ENCODE results near the gene LCN15. TPM values are rescaled to one million over a fixed set of nuclear protein-coding genes. Genes with fewer than 3 reads are reported as not detected.

LCN15 gene
- total and polyA plus RNA-seq, 10 donors = 0.35 TPM; not detected in 9

DNA sequence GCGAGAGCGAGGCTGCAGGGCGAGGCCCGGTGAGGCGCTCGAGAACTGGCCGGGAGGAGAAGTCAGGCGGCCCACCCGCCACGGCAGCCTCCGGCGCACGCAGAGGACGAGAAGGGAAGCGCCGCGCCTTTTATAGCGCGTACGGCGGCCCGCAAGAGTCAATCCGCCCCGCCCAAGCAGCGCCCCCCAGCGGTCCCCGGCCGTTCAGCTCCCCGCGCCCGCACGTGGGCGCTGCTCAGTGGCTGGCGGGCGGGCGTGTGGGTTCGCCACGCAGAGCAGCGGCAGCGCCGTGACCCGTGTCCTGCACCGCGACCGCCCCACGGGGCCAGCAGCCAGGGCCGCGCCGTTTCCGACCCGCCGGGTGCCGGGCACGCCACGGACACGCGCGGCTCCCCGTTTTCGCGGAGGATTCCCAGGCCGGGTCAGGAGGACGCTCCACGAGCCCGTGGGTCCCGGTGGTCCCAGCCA lies 36.2 kb downstream of the LCN15 start:
- Histone ChIP-seq H3K9me3 (no peaks in the 10 kb centered on the region), H3K4me1 (peaks cover 17 to 66% (median 55%) of the 10 kb centered on the region in 6 donors), H3K27me3 (replicated peaks in 1 of 7) (peaks cover 0 to 10% (median 0%) of the 10 kb centered on the region in 7 donors), H3K4me3 (peak overlapping the region; percentile 77 to 97 (median 88)), H3K27ac (peak overlapping the region; percentile 58 to 90 (median 82)), H3K36me3 (peaks cover 6 to 37% (median 31%) of the 10 kb centered on the region in 6 donors)
- WGBS, 5 donors = 0 to 1% (median 0%) methylated on average over 9 to 66 of the region's 66 CpGs
- TF ChIP-seq, protein P1, sequence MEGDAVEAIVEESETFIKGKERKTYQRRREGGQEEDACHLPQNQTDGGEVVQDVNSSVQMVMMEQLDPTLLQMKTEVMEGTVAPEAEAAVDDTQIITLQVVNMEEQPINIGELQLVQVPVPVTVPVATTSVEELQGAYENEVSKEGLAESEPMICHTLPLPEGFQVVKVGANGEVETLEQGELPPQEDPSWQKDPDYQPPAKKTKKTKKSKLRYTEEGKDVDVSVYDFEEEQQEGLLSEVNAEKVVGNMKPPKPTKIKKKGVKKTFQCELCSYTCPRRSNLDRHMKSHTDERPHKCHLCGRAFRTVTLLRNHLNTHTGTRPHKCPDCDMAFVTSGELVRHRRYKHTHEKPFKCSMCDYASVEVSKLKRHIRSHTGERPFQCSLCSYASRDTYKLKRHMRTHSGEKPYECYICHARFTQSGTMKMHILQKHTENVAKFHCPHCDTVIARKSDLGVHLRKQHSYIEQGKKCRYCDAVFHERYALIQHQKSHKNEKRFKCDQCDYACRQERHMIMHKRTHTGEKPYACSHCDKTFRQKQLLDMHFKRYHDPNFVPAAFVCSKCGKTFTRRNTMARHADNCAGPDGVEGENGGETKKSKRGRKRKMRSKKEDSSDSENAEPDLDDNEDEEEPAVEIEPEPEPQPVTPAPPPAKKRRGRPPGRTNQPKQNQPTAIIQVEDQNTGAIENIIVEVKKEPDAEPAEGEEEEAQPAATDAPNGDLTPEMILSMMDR (IDR thresholded peaks at IDR 0.05 in 8 of 11, conservative IDR thresholded peaks at IDR 0.05 in 3 of 11) = peak; percentile 92 to 98 (median 97)
- TF ChIP-seq POLR2A (IDR thresholded peaks at IDR 0.05) (peak; percentile 98 to 99 (median 99)), POLR2AphosphoS5 (IDR thresholded peaks at IDR 0.05) (peak; percentile 100)
- intact Hi-C loops (cut with DNase I; ENCODE audit: low total_unique reads) = no loop called here
- peak; percentile 96 for DNase-seq

DNA sequence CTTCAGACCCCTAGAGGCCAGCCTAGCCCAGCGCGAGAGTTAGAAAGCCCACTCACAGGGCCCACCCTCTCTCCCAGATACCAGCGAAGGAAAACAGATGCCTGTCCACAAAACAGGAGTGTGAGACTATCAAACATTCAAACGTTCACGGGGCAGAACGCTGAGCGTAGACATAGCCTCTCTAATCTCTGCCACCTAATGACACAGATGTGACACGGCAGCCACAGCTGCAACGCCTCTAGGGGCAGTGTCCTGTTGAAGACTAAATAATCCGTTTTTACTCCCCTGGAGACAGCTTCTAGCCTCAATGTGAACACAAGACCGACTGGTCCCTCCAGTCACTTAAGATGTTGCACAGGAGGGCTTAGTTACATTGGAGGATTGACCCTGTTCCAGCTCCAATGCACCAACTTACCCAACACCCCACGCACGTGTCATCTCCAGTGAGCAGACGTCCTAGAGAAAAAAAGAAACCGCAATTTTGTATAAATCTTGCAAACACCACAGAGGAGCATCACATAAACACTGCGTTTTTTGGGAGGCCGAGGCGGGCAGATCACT lies 37.6 kb downstream of the LCN15 start:
- H3K27ac ChIP-seq = peak overlapping the region in 4 of 8 donors; percentile 33 to 90 (median 84)
- H3K4me3 ChIP-seq = peak overlapping the region; percentile 77 to 97 (median 88)
- peaks cover 6 to 51% (median 45%) of the 10 kb centered on the region in 6 donors for H3K36me3 ChIP-seq
- no peak for TF ChIP-seq POLR2A (IDR thresholded peaks at IDR 0.05)
- TF ChIP-seq, protein P1 (IDR thresholded peaks at IDR 0.05 in 8 of 11, conservative IDR thresholded peaks at IDR 0.05 in 3 of 11) = peak in 9 of 11 experiments; percentile 14 to 61 (median 43)
- TF ChIP-seq POLR2AphosphoS5 (IDR thresholded peaks at IDR 0.05) = no peak
- 13 to 20% (median 14%) methylated on average over 16 to 18 of the region's 18 CpGs for WGBS, 5 donors
- intact Hi-C loops (cut with DNase I; ENCODE audit: low total_unique reads) = no loop called here
- peaks cover 17 to 80% (median 66%) of the 10 kb centered on the region in 6 donors for H3K4me1 ChIP-seq
- peaks cover 0 to 10% (median 0%) of the 10 kb centered on the region in 7 donors for H3K27me3 ChIP-seq (replicated peaks in 1 of 7)
- no peaks in the 10 kb centered on the region for H3K9me3 ChIP-seq
- no peak for DNase-seq

DNA sequence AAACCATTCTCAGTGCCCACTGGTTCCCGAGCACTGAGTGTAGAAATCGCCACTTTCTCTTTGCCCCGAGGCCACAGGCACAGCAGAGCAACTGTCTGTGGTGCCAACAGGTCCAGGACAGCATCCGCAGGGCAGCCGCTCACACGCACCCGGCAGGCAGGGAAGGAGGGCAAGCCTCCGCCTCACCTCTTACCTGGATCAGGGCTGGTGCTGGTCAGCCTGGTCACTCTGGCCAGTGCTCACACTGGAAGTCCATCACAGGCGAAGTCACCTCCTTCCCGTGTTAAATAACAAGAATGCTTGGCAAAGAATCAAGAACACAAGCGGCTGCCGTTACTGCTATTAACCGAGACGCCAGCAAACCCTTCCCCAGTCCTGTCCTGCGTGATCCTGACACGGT lies 38.2 kb downstream of the LCN15 start:
- WGBS, 5 donors = 58 to 75% (median 71%) methylated on average over 13 to 16 of the region's 16 CpGs
- H3K27me3 ChIP-seq (replicated peaks in 1 of 7) = peaks cover 0 to 10% (median 0%) of the 10 kb centered on the region in 7 donors
- intact Hi-C loops (cut with DNase I; ENCODE audit: low total_unique reads) = no loop called here
- DNase-seq = no peak
- peaks cover 6 to 57% (median 49%) of the 10 kb centered on the region in 6 donors for H3K36me3 ChIP-seq
- H3K4me1 ChIP-seq = peaks cover 17 to 86% (median 72%) of the 10 kb centered on the region in 6 donors
- peak overlapping the region in 1 of 8 donors; percentile 33 for H3K27ac ChIP-seq
- TF ChIP-seq POLR2A (IDR thresholded peaks at IDR 0.05) = no peak
- TF ChIP-seq POLR2AphosphoS5 (IDR thresholded peaks at IDR 0.05) = peak in 2 of 3 donors; percentile 36 to 66
- H3K4me3 ChIP-seq = peak overlapping the region in 7 of 8 donors; percentile 77 to 97 (median 87)
- H3K9me3 ChIP-seq = no peaks in the 10 kb centered on the region

DNA sequence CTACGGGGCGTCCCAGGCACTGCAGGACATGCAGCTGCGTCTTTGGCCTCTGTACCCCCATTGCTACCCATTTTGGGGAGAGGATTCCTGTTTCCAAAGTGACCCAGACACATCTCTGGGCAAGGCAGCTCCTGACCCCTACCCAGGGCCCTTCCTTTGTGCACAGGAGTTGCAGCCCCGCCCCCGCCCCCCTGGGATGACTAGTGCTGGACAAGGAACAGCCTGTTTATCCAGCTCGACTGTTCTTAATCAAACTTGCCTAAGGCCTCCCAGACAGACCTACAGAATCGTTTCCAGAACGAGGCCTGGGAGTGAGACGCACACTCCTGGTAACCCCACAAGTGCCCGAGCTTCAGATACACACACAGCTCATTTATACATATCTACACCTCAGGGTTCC lies 38.7 kb downstream of the LCN15 start:
- no peaks in the 10 kb centered on the region for H3K9me3 ChIP-seq
- peaks cover 6 to 62% (median 50%) of the 10 kb centered on the region in 6 donors for H3K36me3 ChIP-seq
- intact Hi-C loops (cut with DNase I; ENCODE audit: low total_unique reads) = no loop called here
- H3K4me1 ChIP-seq = peaks cover 17 to 91% (median 77%) of the 10 kb centered on the region in 6 donors
- TF ChIP-seq POLR2AphosphoS5 (IDR thresholded peaks at IDR 0.05) = no peak
- TF ChIP-seq, protein P1 (IDR thresholded peaks at IDR 0.05 in 8 of 11, conservative IDR thresholded peaks at IDR 0.05 in 3 of 11) = no peak
- no peak for TF ChIP-seq POLR2A (IDR thresholded peaks at IDR 0.05)
- peaks cover 0 to 10% (median 0%) of the 10 kb centered on the region in 7 donors for H3K27me3 ChIP-seq (replicated peaks in 1 of 7)
- peak overlapping the region in 1 of 8 donors; percentile 33 for H3K27ac ChIP-seq
- 73 to 89% (median 78%) methylated on average over 7 to 10 of the region's 10 CpGs for WGBS, 5 donors
- no peak for DNase-seq
- peak overlapping the region in 3 of 8 donors; percentile 77 to 96 (median 87) for H3K4me3 ChIP-seq
